Activated naive CD8-positive, alpha-beta T cell (primary cell): ENCODE data around the gene SMIM8.
A peak's percentile ranks its signal among the peaks of the same experiment; 100 is the strongest.
"Not testable (repeated sequence)": the region's sequence is repeated elsewhere in the genome, so short reads cannot be mapped to it uniquely, and the experiment has no call there.

ENCODE experiments used
- H3K27ac Mint-ChIP-seq: one replicate; pipeline ENCODE4 v1.8.0; 2021; ENCODE audit warnings: mixed read lengths
- H3K27me3 Mint-ChIP-seq: one replicate; pipeline ENCODE4 v1.8.0; 2021; ENCODE audit warnings: mixed read lengths
- H3K36me3 Mint-ChIP-seq: one replicate; pipeline ENCODE4 v1.8.0; 2021; ENCODE audit warnings: mixed read lengths
- H3K4me1 Mint-ChIP-seq: one replicate; pipeline ENCODE4 v1.8.0; 2021; ENCODE audit warnings: low read depth, mixed read lengths
- H3K4me3 Mint-ChIP-seq: one replicate; pipeline ENCODE4 v1.8.0; 2021; ENCODE audit warnings: mild to moderate bottlenecking, mixed read lengths
- H3K9me3 Mint-ChIP-seq: one replicate; pipeline ENCODE4 v1.8.0; 2021; ENCODE audit warnings: low read depth, mixed read lengths

The SMIM8 gene, protein sequence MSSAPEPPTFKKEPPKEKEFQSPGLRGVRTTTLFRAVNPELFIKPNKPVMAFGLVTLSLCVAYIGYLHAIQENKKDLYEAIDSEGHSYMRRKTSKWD

DNA sequence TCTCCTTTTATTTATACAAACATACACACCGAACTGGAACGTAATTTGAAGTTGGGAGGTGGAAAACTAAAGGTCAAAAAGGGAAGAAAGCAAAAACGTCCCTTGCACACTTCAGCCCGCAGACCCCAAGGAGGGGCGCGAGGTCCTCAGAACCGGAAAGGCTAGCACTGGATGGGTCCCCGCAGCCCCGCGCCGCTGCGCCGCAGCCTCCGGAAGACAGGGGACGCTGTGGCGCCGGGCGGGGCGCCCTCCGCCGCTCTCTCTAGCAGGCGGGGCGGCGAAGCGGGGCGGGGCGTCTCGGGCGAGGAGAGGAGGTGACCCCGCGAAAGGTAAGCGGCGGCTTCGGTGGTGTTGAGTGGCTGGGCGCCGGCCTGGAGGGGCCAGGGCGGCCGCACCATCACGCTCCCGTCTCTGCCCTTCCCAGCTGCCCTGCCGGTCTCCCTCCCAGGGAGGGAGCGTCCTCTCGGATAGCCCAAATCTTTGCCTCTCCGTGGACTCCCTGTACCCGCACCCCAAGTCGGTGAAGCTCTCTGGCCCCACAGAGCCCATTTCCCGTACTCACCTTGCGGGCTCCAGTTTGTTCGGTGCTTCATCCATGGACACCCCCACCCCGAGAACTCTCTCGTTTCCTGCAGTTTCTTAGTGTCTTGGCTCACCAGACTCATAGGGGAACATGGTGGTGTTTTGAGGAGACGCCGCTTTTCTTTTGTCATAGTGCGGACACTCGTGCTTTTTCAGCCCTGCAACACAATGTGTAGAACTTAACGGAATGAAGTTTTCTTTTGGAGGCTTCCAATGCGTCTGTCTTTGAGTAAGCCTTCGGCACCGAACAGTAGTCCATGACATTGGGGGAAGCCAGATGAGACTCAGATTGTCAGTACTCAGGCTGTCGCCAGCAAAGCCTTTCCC, at the start of gene SMIM8:
TSS of gene SMIM8 (plus strand) at position 285 of the 909 bp plus-strand sequence. CDS start 14,444 bp downstream, outside the sequence.
- Mint-ChIP-seq H3K36me3 (no peaks in the 10 kb centered on the region), H3K4me1 (peaks cover 16% of the 10 kb centered on the region), H3K27ac (peak within 1 kb of the TSS; percentile 88), H3K4me3 (peak within 1 kb of the TSS; percentile 97), H3K27me3 (no peaks in the 10 kb centered on the region), H3K9me3 (no peaks in the 10 kb centered on the region)

DNA sequence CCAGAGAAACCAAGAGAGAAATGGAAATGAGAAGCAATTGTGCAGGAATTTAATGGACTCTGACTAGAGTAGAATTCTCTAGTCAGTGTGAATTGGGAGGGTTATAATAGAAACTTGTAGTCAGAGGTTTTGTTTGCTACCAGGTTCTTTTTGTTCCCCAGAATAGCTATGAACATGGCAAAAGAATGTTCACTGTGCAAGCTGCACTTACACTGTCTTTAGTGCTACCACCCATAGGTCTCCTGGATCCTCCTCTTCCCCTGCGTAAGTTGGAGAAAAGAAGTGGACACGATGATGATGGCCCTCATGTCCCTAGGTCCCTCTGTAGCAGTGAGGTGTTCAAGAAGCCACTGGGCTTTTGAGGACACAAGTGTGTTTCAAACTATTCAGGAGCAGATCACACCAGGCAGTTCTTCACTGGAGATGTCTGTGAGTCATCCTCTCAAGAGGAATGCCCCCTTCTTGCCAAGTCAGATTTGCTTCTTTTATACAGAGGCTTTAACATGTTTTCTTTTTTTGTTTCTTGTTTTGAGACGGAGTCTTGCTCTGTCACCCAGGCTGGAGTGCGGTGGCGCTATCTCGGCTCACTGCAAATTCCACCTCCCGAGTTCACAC, 47.6 kb upstream of the SMIM8 start:
- peaks cover 7% of the 10 kb centered on the region for H3K4me1 Mint-ChIP-seq
- no peaks in the 10 kb centered on the region for H3K9me3 Mint-ChIP-seq
- no peaks in the 10 kb centered on the region for H3K27me3 Mint-ChIP-seq
- no peak overlapping the region for H3K4me3 Mint-ChIP-seq
- no peaks in the 10 kb centered on the region for H3K36me3 Mint-ChIP-seq
- no peak overlapping the region for H3K27ac Mint-ChIP-seq

GRCh38 chr6:87276624-87277023, 45.8 kb upstream of the SMIM8 start:
- Mint-ChIP-seq H3K36me3 (no peaks in the 10 kb centered on the region), H3K27ac (no peak overlapping the region), H3K4me1 (peaks cover 12% of the 10 kb centered on the region), H3K27me3 (no peaks in the 10 kb centered on the region), H3K4me3 (no peak overlapping the region), H3K9me3 (no peaks in the 10 kb centered on the region)

DNA sequence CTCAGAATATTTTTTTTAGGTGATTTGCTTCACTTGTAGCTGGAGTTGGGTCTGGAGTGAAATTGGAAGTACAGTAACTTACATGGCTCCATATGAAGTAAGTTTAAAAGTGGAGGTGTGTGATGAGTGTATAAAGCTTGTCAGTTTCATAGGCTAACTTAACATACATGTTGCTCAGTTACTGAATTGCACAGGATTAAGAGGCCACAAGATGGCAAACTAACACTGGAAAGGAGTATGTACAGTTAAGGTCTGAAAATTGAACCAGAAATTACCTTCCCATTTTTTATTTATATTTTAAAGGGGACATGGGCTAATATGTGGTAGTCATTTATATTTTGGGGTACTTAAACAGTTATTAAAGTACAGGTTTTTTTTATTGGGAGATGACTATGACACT, 45.3 kb upstream of the SMIM8 start:
- Mint-ChIP-seq H3K27me3 (no peaks in the 10 kb centered on the region), H3K36me3 (no peaks in the 10 kb centered on the region), H3K4me1 (peaks cover 12% of the 10 kb centered on the region), H3K9me3 (no peaks in the 10 kb centered on the region), H3K27ac (no peak overlapping the region), H3K4me3 (no peak overlapping the region)

GRCh38 chr6:87279196-87279595, 43.2 kb upstream of the SMIM8 start:
- H3K27ac Mint-ChIP-seq = no peak overlapping the region

DNA sequence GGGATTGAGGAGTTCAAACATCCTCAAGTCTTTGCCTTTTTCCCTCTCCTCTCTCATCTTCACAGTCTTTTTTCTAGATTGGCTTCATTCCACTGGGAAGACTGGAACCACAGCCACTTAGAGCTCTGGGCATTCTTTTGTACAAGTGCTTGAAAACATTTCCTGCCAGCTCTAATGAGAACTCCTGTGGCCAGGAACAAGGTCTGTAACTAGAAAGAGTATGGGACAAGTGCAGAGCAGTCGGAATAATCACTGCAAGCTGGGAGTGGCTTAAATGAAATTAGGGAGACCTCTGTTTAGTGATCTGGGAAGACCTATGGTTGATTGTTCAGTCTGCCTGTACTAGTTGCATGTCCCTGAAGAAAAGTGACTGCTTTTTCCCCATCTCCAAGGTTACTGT, 41.0 kb upstream of the SMIM8 start:
- Mint-ChIP-seq H3K9me3 (no peaks in the 10 kb centered on the region), H3K4me3 (no peak overlapping the region), H3K27ac (no peak overlapping the region), H3K36me3 (no peaks in the 10 kb centered on the region), H3K27me3 (peaks cover 2% of the 10 kb centered on the region), H3K4me1 (peaks cover 14% of the 10 kb centered on the region)

More at GRCh38 chr6:87279196-87279595, 43.2 kb upstream of the SMIM8 start:
- Mint-ChIP-seq H3K36me3 (no peaks in the 10 kb centered on the region), H3K27me3 (no peaks in the 10 kb centered on the region), H3K4me3 (no peak overlapping the region), H3K9me3 (no peaks in the 10 kb centered on the region), H3K4me1 (peaks cover 12% of the 10 kb centered on the region)

DNA sequence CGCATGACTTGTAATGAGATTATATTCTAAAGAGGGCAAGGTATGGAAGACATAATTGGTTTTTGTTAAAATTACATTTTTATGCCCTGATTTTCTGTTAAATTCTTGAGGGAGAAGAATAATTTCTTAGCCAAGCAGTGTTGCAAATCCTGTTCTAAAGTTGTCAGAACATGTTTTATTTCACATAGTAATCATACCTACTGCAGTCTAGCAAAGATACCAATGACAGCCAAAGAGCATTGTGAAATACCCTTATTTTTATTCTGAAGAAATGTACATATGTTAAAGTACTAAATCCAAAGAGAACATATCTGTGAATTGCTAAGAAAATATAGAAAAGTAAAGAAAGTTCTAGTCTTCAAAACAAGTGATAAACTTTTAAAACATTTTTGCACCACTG, 39.6 kb upstream of the SMIM8 start:
- Mint-ChIP-seq H3K27me3 (peaks cover 2% of the 10 kb centered on the region), H3K4me3 (no peak overlapping the region), H3K36me3 (no peaks in the 10 kb centered on the region), H3K4me1 (peaks cover 14% of the 10 kb centered on the region), H3K27ac (no peak overlapping the region), H3K9me3 (no peaks in the 10 kb centered on the region)

GRCh38 chr6:87283461-87283860, 38.9 kb upstream of the SMIM8 start:
- no peaks in the 10 kb centered on the region for H3K9me3 Mint-ChIP-seq
- H3K27ac Mint-ChIP-seq = no peak overlapping the region
- peaks cover 3% of the 10 kb centered on the region for H3K27me3 Mint-ChIP-seq
- peaks cover 14% of the 10 kb centered on the region for H3K4me1 Mint-ChIP-seq
- H3K36me3 Mint-ChIP-seq = no peaks in the 10 kb centered on the region
- H3K4me3 Mint-ChIP-seq = no peak overlapping the region

GRCh38 chr6:87287251-87287650, 35.1 kb upstream of the SMIM8 start:
- H3K27me3 Mint-ChIP-seq = peaks cover 15% of the 10 kb centered on the region
- no peaks in the 10 kb centered on the region for H3K9me3 Mint-ChIP-seq
- no peak overlapping the region for H3K4me3 Mint-ChIP-seq
- H3K36me3 Mint-ChIP-seq = no peaks in the 10 kb centered on the region
- H3K27ac Mint-ChIP-seq = no peak overlapping the region
- H3K4me1 Mint-ChIP-seq = peaks cover 2% of the 10 kb centered on the region

DNA sequence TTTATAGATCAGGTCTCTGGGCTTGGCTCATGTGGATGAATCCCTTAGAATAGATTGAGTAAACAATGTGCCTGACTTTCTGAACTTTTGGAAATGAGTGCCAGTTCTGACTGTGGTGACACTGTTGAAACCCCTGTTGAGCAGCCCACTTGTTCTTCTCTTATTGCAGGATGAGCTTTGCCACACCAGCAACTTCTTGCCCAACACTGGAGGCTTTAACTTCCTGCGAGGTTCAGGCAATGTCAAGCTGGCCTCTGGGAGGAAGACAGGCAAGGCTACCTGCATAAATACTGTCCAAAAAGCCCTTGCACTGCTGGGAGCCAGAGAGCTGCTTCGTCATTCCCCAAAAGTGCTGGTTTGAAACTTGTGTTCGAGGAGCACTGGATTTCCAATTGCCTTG, 32.8 kb upstream of the SMIM8 start:
- Mint-ChIP-seq H3K27ac (no peak overlapping the region), H3K27me3 (peaks cover 21% of the 10 kb centered on the region), H3K4me1 (peaks cover 2% of the 10 kb centered on the region), H3K36me3 (no peaks in the 10 kb centered on the region), H3K9me3 (no peaks in the 10 kb centered on the region), H3K4me3 (no peak overlapping the region)

GRCh38 chr6:87291883-87292282, 30.5 kb upstream of the SMIM8 start:
- Mint-ChIP-seq H3K9me3 (no peaks in the 10 kb centered on the region), H3K27me3 (peaks cover 26% of the 10 kb centered on the region), H3K36me3 (no peaks in the 10 kb centered on the region), H3K27ac (no peak overlapping the region), H3K4me3 (no peak overlapping the region), H3K4me1 (no peaks in the 10 kb centered on the region)

DNA sequence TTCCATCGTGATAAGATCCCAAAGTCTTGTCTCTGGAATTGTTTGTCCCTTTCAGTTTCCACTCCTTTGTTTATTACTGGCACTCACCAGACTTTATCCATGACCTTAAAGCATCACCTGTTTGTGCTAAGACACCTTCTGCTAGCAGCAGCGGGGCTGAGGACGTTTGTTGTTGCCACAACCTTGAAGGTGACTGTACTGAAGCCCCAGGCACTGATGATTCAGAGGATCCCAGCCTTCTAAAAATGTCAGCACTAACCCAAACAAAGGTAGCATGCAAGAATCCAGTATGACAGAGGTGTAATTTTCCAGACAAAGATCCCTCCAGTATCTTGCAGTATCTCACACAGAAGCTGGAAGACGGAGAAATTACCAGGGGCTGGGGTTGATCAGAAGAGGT, 28.9 kb upstream of the SMIM8 start:
- Mint-ChIP-seq H3K27ac (no peak overlapping the region), H3K4me1 (no peaks in the 10 kb centered on the region), H3K36me3 (peaks cover 2% of the 10 kb centered on the region), H3K27me3 (peaks cover 35% of the 10 kb centered on the region), H3K4me3 (no peak overlapping the region), H3K9me3 (no peaks in the 10 kb centered on the region)

- Mint-ChIP-seq H3K36me3 (peaks cover 2% of the 10 kb centered on the region), H3K4me3 (no peak overlapping the region), H3K27me3 (peaks cover 33% of the 10 kb centered on the region), H3K27ac (no peak overlapping the region), H3K9me3 (no peaks in the 10 kb centered on the region), H3K4me1 (no peaks in the 10 kb centered on the region)
These were observed 25.3 kb upstream of the SMIM8 start for GRCh38 chr6:87297119-87297518.

GRCh38 chr6:87301277-87301676, 21.1 kb upstream of the SMIM8 start:
- H3K27ac Mint-ChIP-seq, H3K4me1 Mint-ChIP-seq, H3K36me3 Mint-ChIP-seq, H3K4me3 Mint-ChIP-seq, H3K9me3 Mint-ChIP-seq: not testable (repeated sequence)
- peaks cover 29% of the 10 kb centered on the region for H3K27me3 Mint-ChIP-seq

DNA sequence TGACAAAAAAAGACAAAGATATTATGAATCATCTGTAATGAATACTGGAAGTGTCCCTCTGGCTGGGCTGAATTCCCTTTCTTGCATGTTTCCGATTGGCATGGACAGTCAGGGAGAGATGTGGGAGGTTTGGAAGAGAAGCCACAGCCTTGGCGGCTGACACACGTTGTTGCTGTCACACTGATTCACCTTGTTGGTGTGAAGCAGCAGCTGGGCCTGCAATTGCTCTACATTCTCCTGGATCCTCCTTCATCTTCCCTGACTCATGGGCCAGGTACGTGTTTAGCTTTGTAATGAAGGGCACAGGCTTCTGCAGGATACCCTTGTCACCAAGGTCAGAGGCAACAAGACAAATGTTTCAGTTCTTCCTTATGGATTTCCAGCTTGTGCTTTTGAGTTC, 13.4 kb upstream of the SMIM8 start:
- H3K36me3 Mint-ChIP-seq = no peaks in the 10 kb centered on the region
- no peaks in the 10 kb centered on the region for H3K4me1 Mint-ChIP-seq
- no peak overlapping the region for H3K4me3 Mint-ChIP-seq
- H3K27ac Mint-ChIP-seq = no peak overlapping the region
- H3K9me3 Mint-ChIP-seq = no peaks in the 10 kb centered on the region
- H3K27me3 Mint-ChIP-seq = peaks cover 17% of the 10 kb centered on the region
